Stomach (tissue), 9 donors: ENCODE data around the gene CDC42. TPM values are rescaled to one million over a fixed set of nuclear protein-coding genes. Genes with fewer than 3 reads are reported as not detected.

Experiments
- DNase-seq, 2 donors: peaks; one replicate each; pipeline versions ENCODE4 v3.0.0 to v3.0.0-alpha.2; 2013 to 2019
- H3K27ac ChIP-seq, 5 donors: fragments of 200-600 bp in 4 of 5; sonication (generic) in 4 of 5; one replicate each; pipeline ENCODE4 v1.5.1; 2013 to 2019; ENCODE audit warnings: mild to moderate bottlenecking in 1 of 5, moderate library complexity in 1 of 5
- H3K27me3 ChIP-seq, 3 donors: fragments of 200-600 bp; sonication (generic); one replicate each; pipeline ENCODE4 v1.5.1; 2017 to 2019; ENCODE audit warnings: mixed run types in 1 of 3
- H3K36me3 ChIP-seq, 4 donors: fragments of 200-600 bp; sonication (generic); 1 replicate in 3 of 4; 2 replicates in 1 of 4; pipeline ENCODE4 v1.5.1; 2016 to 2019
- H3K4me1 ChIP-seq, 4 donors: fragments of 200-600 bp; sonication (generic); one replicate each; pipeline ENCODE4 v1.5.1; 2016 to 2019
- H3K4me3 ChIP-seq, 4 donors: fragments of 200-600 bp; sonication (generic) in 3 of 4; one replicate each; pipeline ENCODE4 v1.5.1; 2016 to 2019; ENCODE audit warnings: mild to moderate bottlenecking in 1 of 4
- H3K9me3 ChIP-seq, 4 donors: fragments of 200-600 bp; sonication (generic); one replicate each; pipeline ENCODE4 v1.5.1; 2016 to 2019
- CTCF ChIP-seq, 7 experiments: fragments of 450-650 bp in 4 of 7; fragments of 200-600 bp in 3 of 7; sonication (generic) in 3 of 7; IDR thresholded peaks; one replicate each; pipeline ENCODE4 v1.5.1; 2016 to 2019; ENCODE audit warnings: antibody characterized with exemption in 7 of 7, control low read depth in 2 of 7, mild to moderate bottlenecking in 1 of 7
- EP300 ChIP-seq: sonication (generic); formaldehyde crosslinking; IDR thresholded peaks from one replicate; pipeline ENCODE4 v1.6.1; 2017; ENCODE audit warnings: antibody characterized with exemption
- POLR2A ChIP-seq, 4 donors: fragments of 450-650 bp; IDR thresholded peaks; one replicate each; pipeline ENCODE4 v1.6.1; 2016; ENCODE audit warnings: antibody characterized with exemption in 4 of 4, control low read depth in 2 of 4, mild to moderate bottlenecking in 1 of 4, moderate library complexity in 1 of 4
- POLR2AphosphoS5 ChIP-seq, 3 donors: sonication (generic); formaldehyde crosslinking; IDR thresholded peaks; one replicate each; pipeline ENCODE4 v1.6.1; 2016; ENCODE audit warnings: antibody characterized with exemption in 3 of 3
- WGBS, 5 donors: extraction: QIAGEN DNeasy Blood & Tissue Kit in 3 of 5; methylation state at CpG; one replicate each; pipeline versions ENCODE4 v1.1.5 to v1.1.7; 2013 to 2018; 5-methylcytosine and 5-hydroxymethylcytosine counted together
- intact Hi-C: fragments of 100-400 bp; cut with DNase I; formaldehyde crosslinking; loops from one replicate; pipeline ENCODE4 v1.15.1; 2023; ENCODE audit warnings: low total_unique reads
- polyA plus RNA-seq, 3 donors: library from polyadenylated mRNA; stranded (reverse); fragments of 200-250 nt; gene quantifications; one replicate each; pipeline ENCODE4 v1.2.3, GENCODE V29; 2013
- small RNA-seq, 4 donors: library from RNA; depleted of rRNA; stranded (forward); fragments of <200 nt; gene quantifications; one replicate each; pipeline ENCODE3, GENCODE V24; 2016
- total RNA-seq, 5 donors: library from RNA; depleted of rRNA; stranded (reverse); fragments of >200 nt; gene quantifications; one replicate each; pipeline versions ENCODE4 v1.1.0 to v1.2.3, GENCODE V29; 2014 to 2016
- donor health status: healthy with polysubstance abuse.
- donor health status: Bipolar disorder and iron deficiency.
- donor health status: healthy.

The CDC42 gene
- total and polyA plus RNA-seq, 8 donors: 72.4 to 425 (median 122) TPM

GRCh38 chr1:22133931-22134324, 81.4 kb downstream of the CDC42 start:
- H3K36me3 ChIP-seq: peaks cover 0 to 8% (median 0%) of the 10 kb centered on the region in 4 donors
- no peaks in the 10 kb centered on the region for H3K9me3 ChIP-seq
- no peak for TF ChIP-seq POLR2AphosphoS5 (IDR thresholded peaks at IDR 0.05)
- TF ChIP-seq CTCF (IDR thresholded peaks at IDR 0.05): no peak
- no peak for TF ChIP-seq EP300
- no peak for TF ChIP-seq POLR2A (IDR thresholded peaks at IDR 0.05)
- WGBS, 5 donors: 35 to 62% (median 40%) methylated on average over 8 to 15 of the region's 15 CpGs
- H3K4me3 ChIP-seq: no peak overlapping the region
- peak overlapping the region in 1 of 5 donors; percentile 8 for H3K27ac ChIP-seq
- H3K4me1 ChIP-seq: peaks cover 5 to 23% (median 13%) of the 10 kb centered on the region in 4 donors
- peaks cover 0 to 8% (median 0%) of the 10 kb centered on the region in 3 donors for H3K27me3 ChIP-seq
- DNase-seq: no peak
- intact Hi-C loops: loop anchor here (5.0 to 10.0 kb wide), 2 partner anchors 141 to 283 kb away; no protein-coding TSS in a partner anchor

- TF ChIP-seq POLR2A (IDR thresholded peaks at IDR 0.05) (no peak), CTCF (IDR thresholded peaks at IDR 0.05) (no peak)
- Histone ChIP-seq H3K27me3 (peaks cover 0 to 39% (median 11%) of the 10 kb centered on the region in 3 donors), H3K36me3 (no peaks in the 10 kb centered on the region), H3K9me3 (no peaks in the 10 kb centered on the region), H3K4me1 (peaks cover 8 to 26% (median 21%) of the 10 kb centered on the region in 4 donors), H3K27ac (peak overlapping the region in 1 of 5 donors; percentile 38), H3K4me3 (no peak overlapping the region)
- intact Hi-C loops: loop anchor here (10.0 kb wide), 1 partner anchor 138 kb away; no protein-coding TSS in a partner anchor
- peak in 1 of 2 donors; percentile 81 for DNase-seq
- WGBS, 5 donors: 62 to 71% (median 68%) methylated on average over 15 to 16 of the region's 16 CpGs
Observed at GRCh38 chr1:22137004-22137720, 84.7 kb downstream of the CDC42 start.

- H3K4me1 ChIP-seq: peaks cover 14 to 28% (median 25%) of the 10 kb centered on the region in 4 donors
- no peak overlapping the region for H3K4me3 ChIP-seq
- 82 to 90% (median 85%) methylated on average over 10 to 15 of the region's 15 CpGs for WGBS, 5 donors
- H3K27me3 ChIP-seq: peaks cover 0 to 49% (median 19%) of the 10 kb centered on the region in 3 donors
- no peak overlapping the region for H3K27ac ChIP-seq
- no peaks in the 10 kb centered on the region for H3K36me3 ChIP-seq
- TF ChIP-seq EP300 (no peak), POLR2A (IDR thresholded peaks at IDR 0.05) (no peak), CTCF (IDR thresholded peaks at IDR 0.05) (no peak), POLR2AphosphoS5 (IDR thresholded peaks at IDR 0.05) (no peak)
- intact Hi-C loops: loop anchor here (10.0 kb wide), 1 partner anchor 136 kb away; no protein-coding TSS in a partner anchor
- H3K9me3 ChIP-seq: no peaks in the 10 kb centered on the region
- peak in 1 of 2 donors; percentile 39 for DNase-seq
Observed at GRCh38 chr1:22139066-22139594, 86.6 kb downstream of the CDC42 start.

GRCh38 chr1:22139817-22140216, 87.3 kb downstream of the CDC42 start:
- intact Hi-C loops: loop anchor here (10.0 kb wide), 1 partner anchor 135 kb away; no protein-coding TSS in a partner anchor
- Histone ChIP-seq H3K9me3 (no peaks in the 10 kb centered on the region), H3K36me3 (no peaks in the 10 kb centered on the region), H3K4me3 (no peak overlapping the region), H3K27ac (no peak overlapping the region), H3K27me3 (peaks cover 0 to 56% (median 19%) of the 10 kb centered on the region in 3 donors), H3K4me1 (peaks cover 14 to 29% (median 26%) of the 10 kb centered on the region in 4 donors)
- WGBS, 5 donors: 61 to 90% (median 86%) methylated on average over 11 to 12 of the region's 12 CpGs
- TF ChIP-seq POLR2A (IDR thresholded peaks at IDR 0.05): no peak
- no peak for TF ChIP-seq CTCF (IDR thresholded peaks at IDR 0.05)
- TF ChIP-seq EP300: no peak
- no peak for TF ChIP-seq POLR2AphosphoS5 (IDR thresholded peaks at IDR 0.05)
- no peak for DNase-seq

Small RNA genes lying within 50 kb of the gene (small RNA-seq; reads per million reads assigned to genes)
- gene RN7SL186P (0 reads per million in 4 donors), gene RNU6-776P (0 reads per million in 4 donors)

Other genes with a start within 250 kb of the CDC42 start
- gene LDLRAD2, start 240.4 kb upstream of the CDC42 start, total RNA-seq: 1 to 10 TPM in 1 of 5 donors, under 1 TPM in 1, not detected in 3; 0.72 to 2.3 TPM
- 1 to 10 TPM in 2 of 3 donors, under 1 TPM in 1; 0.76 to 2.6 (median 1.6) TPM for gene LDLRAD2, start 240.4 kb upstream of the CDC42 start, polyA plus RNA-seq
- gene HSPG2, start 115.4 kb upstream of the CDC42 start, total RNA-seq: 100 to 1,000 TPM in 4 of 5 donors, 10 to 100 TPM in 1; 88.7 to 504 (median 186) TPM
- 10 to 100 TPM; 21.7 to 98.5 (median 62.1) TPM for gene HSPG2, start 115.4 kb upstream of the CDC42 start, polyA plus RNA-seq
- 10 to 100 TPM in 1 of 5 donors, not detected in 4; 84.3 TPM for gene CELA3B, start 75.7 kb upstream of the CDC42 start, total RNA-seq
- gene CELA3B, start 75.7 kb upstream of the CDC42 start, polyA plus RNA-seq: 10 to 100 TPM in 2 of 3 donors, 1 to 10 TPM in 1; 6.1 to 37.8 (median 18.6) TPM
- gene CELA3A, start 51.1 kb upstream of the CDC42 start, total RNA-seq: 10 to 100 TPM in 1 of 5 donors, 1 to 10 TPM in 1, not detected in 3; 3.6 to 17.2 TPM
- gene CELA3A, start 51.1 kb upstream of the CDC42 start, polyA plus RNA-seq: 10 to 100 TPM in 2 of 3 donors, 1 to 10 TPM in 1; 7.0 to 62.9 (median 53.2) TPM
- gene WNT4, start 90.4 kb downstream of the CDC42 start, total RNA-seq: 1 to 10 TPM in 2 of 5 donors, under 1 TPM in 3; 0.58 to 5.4 (median 0.89) TPM
- 1 to 10 TPM; 4.5 to 10.0 (median 9.5) TPM for gene WNT4, start 90.4 kb downstream of the CDC42 start, polyA plus RNA-seq